Measurements from ENCODE around the gene MCC.

Gene MCC

DNA sequence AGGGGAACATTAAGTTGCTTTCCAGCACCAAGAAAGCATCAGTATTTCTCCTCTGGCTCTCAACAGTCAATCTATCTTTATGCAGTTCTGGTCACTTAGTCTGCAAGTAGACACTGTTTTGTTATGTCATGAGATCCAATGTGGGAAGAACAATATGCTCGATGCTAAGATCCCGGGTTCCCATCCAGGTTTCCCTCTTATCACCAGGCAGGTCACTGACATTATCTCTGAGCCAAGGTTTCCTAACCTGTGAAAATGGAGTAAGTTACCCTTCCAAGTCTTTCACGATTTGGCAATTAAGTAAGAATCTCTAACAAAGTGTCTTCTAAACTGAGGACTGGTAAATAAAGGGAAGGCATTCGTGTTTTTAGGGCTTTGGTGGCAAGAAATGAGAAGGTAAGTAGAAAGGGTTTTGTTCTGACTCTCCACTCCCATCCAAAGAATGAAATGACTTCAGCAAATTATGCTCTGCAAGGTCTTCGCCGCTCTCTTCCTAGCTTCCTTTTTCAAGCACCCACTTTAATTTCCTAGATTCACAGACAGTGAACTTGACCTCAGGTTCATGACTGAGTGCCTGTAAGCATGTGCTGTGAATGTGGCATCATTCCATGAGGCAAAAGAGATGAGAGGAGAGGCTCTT is 425.3 kb downstream of the MCC start:
- no peak for DNase-seq

DNA sequence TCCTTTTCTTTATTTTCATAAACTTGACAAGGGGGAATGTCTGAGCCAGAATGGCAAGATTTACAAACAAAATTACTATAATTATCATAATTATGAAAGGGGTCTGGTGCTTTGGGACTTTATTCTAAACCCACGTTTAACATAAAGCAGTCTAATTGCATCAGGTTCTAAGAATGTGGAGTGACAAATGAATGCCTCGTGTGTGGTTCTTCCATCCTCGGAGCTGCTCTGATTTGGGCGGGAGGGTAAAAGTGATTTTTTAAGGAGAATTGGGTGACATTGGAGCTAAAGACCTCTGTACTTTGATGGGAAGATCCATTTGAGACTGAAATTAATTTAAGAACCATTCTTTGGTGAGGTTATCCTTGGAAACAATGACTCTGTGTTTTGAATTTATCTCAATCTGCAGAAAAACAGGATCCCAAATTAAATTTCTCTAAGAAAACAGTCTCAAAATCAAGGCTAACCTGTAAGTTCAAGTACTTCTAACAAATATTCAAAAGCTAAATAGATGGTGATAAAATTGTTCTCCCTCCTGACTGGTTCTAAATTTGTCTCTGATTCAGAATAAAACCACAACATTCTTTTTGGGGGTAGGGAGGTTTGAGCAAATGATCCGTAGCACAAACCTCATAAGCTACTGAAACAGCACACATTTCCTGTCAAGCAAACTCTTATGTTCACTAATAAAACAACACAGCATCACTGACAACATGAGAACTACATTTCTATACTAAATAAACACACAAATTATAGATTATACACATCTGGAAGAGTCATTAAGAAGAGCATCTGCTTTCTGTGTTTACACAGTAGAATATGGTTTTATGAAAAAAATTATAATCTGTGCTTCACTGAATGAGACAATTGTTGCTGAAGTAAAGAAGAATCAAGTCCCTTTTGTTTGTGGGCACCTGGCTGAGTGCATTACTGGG is 426.1 kb downstream of the MCC start:
- no peak for DNase-seq

DNA sequence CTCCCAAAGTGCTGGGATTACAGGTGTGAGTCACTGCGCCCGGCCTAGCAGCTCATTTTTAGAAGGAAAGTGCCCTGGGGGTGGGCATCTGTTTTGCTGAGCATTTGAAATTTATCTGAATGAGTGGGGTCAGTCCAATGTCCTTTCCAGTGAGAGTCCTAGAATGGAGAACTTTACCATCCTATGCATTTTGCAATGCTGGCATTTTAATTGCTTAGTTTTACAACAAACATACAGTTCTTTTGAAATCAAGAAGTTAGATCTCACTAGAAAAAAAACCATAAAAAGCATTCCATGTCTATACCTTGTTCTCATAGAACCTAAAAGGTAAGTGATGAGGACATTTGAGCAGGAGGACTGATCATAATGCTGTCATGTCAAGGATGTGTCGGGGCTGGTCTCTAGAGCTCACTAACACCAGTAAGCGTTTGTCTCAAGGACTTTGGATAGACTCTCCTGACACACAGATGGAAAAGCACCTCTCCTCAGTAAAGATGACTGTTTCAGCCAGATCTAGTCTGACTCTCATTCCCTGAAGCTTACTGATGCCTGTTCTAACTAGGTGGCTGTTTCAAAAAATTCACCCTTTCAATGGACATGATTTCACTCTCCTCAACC is 427.7 kb downstream of the MCC start:
- DNase-seq = no peak

- no peak for DNase-seq
Observed at GRCh38 chr5:113059232-113060040, 428.8 kb downstream of the MCC start.

- no peak for DNase-seq
Observed at GRCh38 chr5:113058706-113059226, 429.5 kb downstream of the MCC start.

DNA sequence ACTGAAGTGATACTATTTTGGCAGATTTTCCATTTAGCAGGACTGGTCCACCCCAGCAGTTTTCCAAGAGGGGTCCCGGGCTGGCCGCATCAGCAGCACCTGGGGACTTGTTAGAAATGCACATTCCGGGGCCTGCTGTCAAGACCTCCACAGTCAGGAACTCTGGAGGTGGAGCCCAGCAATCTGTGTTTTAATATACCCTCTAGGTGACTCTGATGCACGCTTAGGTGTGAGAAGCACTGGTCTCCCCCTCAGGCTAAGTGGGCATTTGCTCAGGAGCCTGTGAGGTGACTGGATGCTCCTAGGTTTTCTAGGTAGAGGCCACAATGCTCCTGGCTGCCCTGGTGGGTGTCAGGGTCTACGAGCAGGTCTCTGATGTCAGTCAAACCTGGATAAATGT is 430.0 kb downstream of the MCC start:
- DNase-seq = no peak

- DNase-seq = no peak
Observed at GRCh38 chr5:113057557-113057984, 430.7 kb downstream of the MCC start.

- no peak for DNase-seq
Observed at GRCh38 chr5:113056988-113057387, 431.3 kb downstream of the MCC start.

DNA sequence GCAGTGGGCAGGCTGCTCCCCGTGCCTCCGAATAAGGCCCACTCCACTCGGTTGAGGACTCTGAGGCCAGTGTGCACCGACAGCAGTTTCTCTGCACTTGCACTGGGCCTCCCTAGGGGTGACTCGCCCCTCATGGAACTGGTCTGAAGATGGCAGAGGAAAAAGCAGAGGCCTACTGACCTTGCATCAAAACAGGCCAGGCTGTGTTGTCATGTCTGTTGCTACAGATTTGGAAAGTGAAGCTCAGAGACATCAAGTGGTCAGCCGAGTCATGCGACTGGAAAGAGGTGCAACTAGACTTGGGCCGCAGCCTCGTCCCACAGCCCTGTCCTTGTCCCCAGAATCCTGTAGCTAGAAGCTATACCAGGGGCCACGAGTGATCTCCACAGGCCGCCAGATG is 433.4 kb downstream of the MCC start:
- no peak for DNase-seq

- DNase-seq = no peak
Observed at GRCh38 chr5:113053511-113053995, 434.7 kb downstream of the MCC start.

- no peak for DNase-seq
Observed at GRCh38 chr5:113052041-113052795, 436.0 kb downstream of the MCC start.

DNA sequence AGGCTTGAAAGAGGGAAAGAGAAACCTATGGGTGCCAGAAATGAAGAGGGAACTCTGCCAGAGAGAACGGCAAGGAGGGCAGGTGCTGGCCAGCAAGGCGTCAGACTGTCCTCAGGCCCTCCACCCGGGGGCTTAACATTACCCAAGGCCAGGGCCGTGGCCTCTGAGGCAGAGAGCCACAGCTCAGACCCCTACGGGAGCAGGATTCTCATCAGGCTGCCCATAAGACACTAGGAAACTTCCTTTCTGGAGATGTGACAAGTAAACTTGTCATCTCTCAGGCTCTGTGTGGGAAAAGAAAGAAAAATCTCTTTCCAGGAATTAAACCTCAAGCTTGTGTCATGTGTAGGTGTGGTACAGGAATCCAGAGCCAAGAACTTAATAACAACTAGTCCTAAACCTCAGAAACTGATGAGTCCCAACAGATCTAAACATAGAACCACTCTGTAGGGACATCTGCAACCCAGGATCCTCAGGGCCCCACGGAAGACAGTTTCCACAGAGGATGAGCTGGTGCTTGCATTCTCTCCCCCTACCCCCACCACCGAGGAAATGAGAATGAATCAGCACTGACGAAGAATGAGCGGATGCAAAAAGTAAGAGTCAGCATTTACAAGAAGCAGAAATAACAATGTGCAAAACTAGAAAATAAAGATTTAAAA is 437.4 kb downstream of the MCC start:
- no peak for DNase-seq

GRCh38 chr5:113048931-113049330 is 439.3 kb downstream of the MCC start:
- DNase-seq = no peak

DNA sequence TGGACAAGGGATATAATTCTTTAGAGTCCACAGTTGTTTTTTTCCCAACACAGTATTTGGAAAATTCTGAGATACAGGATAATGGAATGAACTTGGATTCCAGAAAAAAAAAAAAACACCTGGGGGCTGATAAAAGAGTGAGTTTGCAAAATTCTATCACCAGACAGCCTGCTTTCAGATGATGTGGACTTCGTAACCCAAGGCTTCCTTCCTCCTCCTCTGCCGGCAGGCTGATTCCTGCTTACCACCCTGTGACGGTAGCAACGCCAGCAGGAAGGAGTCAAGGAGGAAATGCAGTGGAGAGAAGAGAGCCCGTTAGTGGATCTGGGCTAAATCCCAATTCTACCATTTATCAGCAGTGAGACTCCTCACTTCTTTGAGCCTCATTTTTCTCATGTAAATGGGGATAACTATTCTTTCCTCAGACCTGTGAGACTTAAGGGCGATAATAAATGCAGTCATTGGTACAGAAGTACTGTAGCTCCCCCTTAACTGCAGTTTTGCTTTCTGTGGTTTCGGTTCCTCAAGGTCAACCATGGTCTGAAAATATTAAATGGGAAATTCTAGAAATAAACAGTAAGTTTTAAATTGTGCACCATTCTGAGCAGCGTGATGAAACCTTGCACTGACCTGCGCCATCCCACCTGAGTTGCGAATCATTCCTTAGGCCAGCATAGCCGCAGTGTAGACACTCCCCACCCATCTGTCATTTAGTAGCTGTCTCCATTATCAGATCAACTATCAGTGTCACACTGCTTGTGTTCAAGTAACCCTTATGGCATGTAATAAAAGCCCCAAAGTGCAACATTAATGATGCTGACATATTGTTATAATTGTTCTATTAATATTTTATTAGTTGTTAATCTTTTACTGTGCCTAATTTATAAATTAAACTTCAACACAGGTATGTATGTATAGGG is 440.3 kb downstream of the MCC start:
- no peak for DNase-seq

DNA sequence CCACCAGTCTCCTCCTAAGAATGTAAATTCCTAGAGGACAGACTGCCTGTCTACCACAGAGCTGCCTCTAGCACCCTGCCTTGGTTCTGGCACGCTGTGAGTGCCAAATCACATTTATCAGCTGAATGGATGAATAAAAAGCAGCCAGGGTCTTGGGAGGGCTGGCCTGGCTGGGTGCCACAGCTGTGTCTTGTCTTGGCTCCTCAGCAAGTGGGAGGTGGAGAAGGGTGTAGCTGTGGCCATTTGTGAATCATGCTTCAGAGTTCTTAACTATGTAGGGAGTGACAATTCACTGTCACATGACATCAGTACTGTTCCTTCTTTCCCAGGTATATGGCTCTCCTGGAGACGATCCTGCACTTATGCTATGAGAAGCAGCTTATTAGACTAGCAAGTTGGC is 441.0 kb downstream of the MCC start:
- DNase-seq = no peak

- no peak for DNase-seq
Observed at GRCh38 chr5:113044776-113045465, 443.3 kb downstream of the MCC start.

DNA sequence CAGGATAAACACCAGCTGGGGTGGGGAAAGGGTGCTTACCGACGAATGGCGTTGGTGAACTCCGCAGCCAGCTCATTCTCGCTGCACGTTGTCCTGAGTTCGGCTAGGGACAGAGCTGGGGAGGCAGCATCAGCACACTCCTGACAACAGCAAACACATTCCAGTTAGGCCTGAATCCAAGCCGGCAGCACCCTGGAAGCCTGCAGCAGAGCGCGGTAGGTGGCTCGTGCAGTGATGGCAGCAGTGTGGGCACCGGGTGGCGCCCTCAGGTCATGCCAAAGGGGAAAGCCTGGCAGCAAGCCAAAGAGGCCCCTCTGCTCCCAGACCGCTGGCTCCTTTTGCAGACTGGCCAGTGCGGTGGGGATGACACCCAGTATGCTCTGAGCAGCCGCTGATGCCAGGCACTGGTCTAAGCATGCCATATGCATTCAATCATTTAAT is 444.7 kb downstream of the MCC start:
- no peak for DNase-seq

- DNase-seq = no peak
Observed at GRCh38 chr5:113042491-113043243, 445.6 kb downstream of the MCC start.

All from NCI-H2029 (cell line).